Measurements from ENCODE around the gene USP22. TPM values are rescaled to one million over a fixed set of nuclear protein-coding genes. Genes with fewer than 3 reads are reported as not detected.

The USP22 gene
- total and polyA plus RNA-seq, 2 experiments from 2014 or later, result 68.9 to 296 TPM

- TF ChIP-seq ZNF462 (CRISPR knock-in tag; IDR thresholded peaks at IDR 0.05), result no peak
- TF ChIP-seq CTCF (conservative IDR thresholded peaks at IDR 0.05; ENCODE audit: low read depth in 2 of 2), result no peak
- TF ChIP-seq CREB1 (CRISPR knock-in tag; IDR thresholded peaks at IDR 0.05; ENCODE audit: low read depth), result no peak
- no peak for TF ChIP-seq ZNF331 (CRISPR knock-in tag; IDR thresholded peaks at IDR 0.05; ENCODE audit: low read depth)
- TF ChIP-seq ETS1 (IDR thresholded peaks at IDR 0.05), result no peak
Measured at GRCh38 chr17:21028192-21028591, 14.6 kb downstream of the USP22 start (continued).

- no peak overlapping the region for H3K27ac Mint-ChIP-seq
- ATAC-seq, result no peak
- peaks cover 44% of the 10 kb centered on the region for H3K36me3 ChIP-seq (ENCODE audit: insufficient read depth)
- no peak for TF ChIP-seq NANOG (IDR thresholded peaks at IDR 0.05; ENCODE audit: borderline replicate concordance)
- TF ChIP-seq ZNF462 (CRISPR knock-in tag; IDR thresholded peaks at IDR 0.05), result no peak
Measured at GRCh38 chr17:21027031-21027430, 15.8 kb downstream of the USP22 start.

More at GRCh38 chr17:21027031-21027430, 15.8 kb downstream of the USP22 start:
- peaks cover 98% of the 10 kb centered on the region for H3K79me2 ChIP-seq (replicated peaks; ENCODE audit: insufficient read depth)
- DNase-seq (ENCODE audit: low spot score), result no peak
- no peaks in the 10 kb centered on the region for H3K9me2 ChIP-seq (ENCODE audit: insufficient read depth)
- peaks cover 27% of the 10 kb centered on the region for H3F3A ChIP-seq (replicated peaks; ENCODE audit: low read depth)
- H4K20me1 ChIP-seq (replicated peaks; ENCODE audit: insufficient read depth), result peaks cover 90% of the 10 kb centered on the region
- Mint-ChIP-seq H3K9me3 (no peaks in the 10 kb centered on the region), H3K4me3 (no peak overlapping the region), H3K27me3 (ENCODE audit: insufficient read depth, low read depth, poor library complexity) (peaks cover 6% of the 10 kb centered on the region), H3K36me3 (ENCODE audit: low read depth) (peaks cover 72% of the 10 kb centered on the region), H3K4me1 (peaks cover 29% of the 10 kb centered on the region)
- H2AFZ ChIP-seq, result no peak overlapping the region
- H3K4me3 ChIP-seq, result no peak overlapping the region
- H3K4me1 ChIP-seq (ENCODE audit: insufficient read depth), result peaks cover 26% of the 10 kb centered on the region
- H3K27me3 ChIP-seq (ENCODE audit: insufficient read depth), result no peaks in the 10 kb centered on the region
- H3K27ac ChIP-seq (ENCODE audit: low read depth), result no peak overlapping the region; the same call in 1 of the 2 replicates
- no peak overlapping the region for H3K4me2 ChIP-seq

Measured in GM23338 (cell line).